ENCODE data around the gene SMC4. TPM values are rescaled to one million over a fixed set of nuclear protein-coding genes. Genes with fewer than 3 reads are reported as not detected.

SMC4 gene
- total and polyA plus RNA-seq, 2 of the 8 experiments (the other 6 are each of a cell fraction or from before 2014, with no cell fraction given): 26.6 to 118 TPM

GRCh38 chr3:160477750-160478149 is 78.3 kb downstream of the SMC4 start:
- H2BK15ac ChIP-seq (ENCODE audit: low read length): no peak overlapping the region
- no peak overlapping the region for H3K4me3 ChIP-seq (ENCODE audit: extremely low read depth in 1 of 4, insufficient read depth in 2 of 4, low read depth in 3 of 4, low read length in 4 of 4)
- no peaks in the 10 kb centered on the region for H3K4me1 ChIP-seq (replicated peaks in 1 of 4; ENCODE audit: control insufficient read depth in 3 of 4, insufficient read depth in 4 of 4, low read length in 3 of 4)
- H3K36me3 ChIP-seq (ENCODE audit: control insufficient read depth in 2 of 4, insufficient read depth in 4 of 4, low read length in 3 of 4): no peaks in the 10 kb centered on the region
- H3K4ac ChIP-seq (replicated peaks; ENCODE audit: insufficient read length, low read depth, low read length): no peak overlapping the region
- no peak overlapping the region for H4K5ac ChIP-seq (ENCODE audit: insufficient read length, low read depth, low read length)
- H2BK12ac ChIP-seq (ENCODE audit: low read depth, low read length): no peak overlapping the region
- H3K56ac ChIP-seq (replicated peaks; ENCODE audit: insufficient read length, low read depth, low read length): no peak overlapping the region
- H2BK20ac ChIP-seq (ENCODE audit: low read length): no peak overlapping the region
- H2BK120ac ChIP-seq (replicated peaks; ENCODE audit: low read depth, low read length): no peak overlapping the region
- no peaks in the 10 kb centered on the region for H3K27me3 ChIP-seq (replicated peaks in 1 of 4; ENCODE audit: control insufficient read depth in 3 of 4, extremely low read depth in 1 of 4, insufficient read depth in 3 of 4, low read length in 3 of 4)
- no peaks in the 10 kb centered on the region for H3K79me1 ChIP-seq (ENCODE audit: low read depth, low read length)
- FAIRE-seq (no peak), DNase-seq (ENCODE audit: low read depth in 1 of 2, low spot score in 2 of 2) (no peak)
- H3K27ac ChIP-seq (ENCODE audit: low read depth, low read length): no peak overlapping the region
- H4K8ac ChIP-seq (ENCODE audit: extremely low read depth, insufficient read depth, low read length): no peak overlapping the region
- H4K91ac ChIP-seq (replicated peaks; ENCODE audit: insufficient read length, low read length): no peak overlapping the region
- no peak overlapping the region for H3K23ac ChIP-seq (ENCODE audit: insufficient read length)
- no peaks in the 10 kb centered on the region for H3K79me2 ChIP-seq (ENCODE audit: control insufficient read depth in 1 of 2, insufficient read depth in 2 of 2, low read length in 2 of 2)
- ChIA-PET CTCF (ENCODE audit: partially characterized antibody) (no interaction called here), POLR2A (ENCODE audit: partially characterized antibody) (interaction anchor here (2.9 kb wide), 1 partner anchor 27 kb away, joined by 15 read pairs; the partner anchor contains the start of gene TRIM59)
- WGBS, 2 experiments (ENCODE audit: extremely low coverage in 1 of 2, insufficient coverage in 1 of 2, insufficient read length in 1 of 2, insufficient replicate concordance in 2 of 2, low coverage in 1 of 2, low lambda C conversion rate in 2 of 2, missing lambda C conversion rate in 1 of 2): 75% methylated on average over 5 of the region's 5 CpGs; no CpG with 5 or more reads in 1 of the 2 experiments
- no peak overlapping the region for H3K18ac ChIP-seq (ENCODE audit: extremely low read depth, low read length)
- H2AFZ ChIP-seq (ENCODE audit: low read length): 0 out of 2 replicates have a peak overlapping the region, but pooled peaks have one; percentile 24
- no peaks in the 10 kb centered on the region for H3K9me3 ChIP-seq (ENCODE audit: insufficient read depth in 2 of 2, low read depth in 1 of 2, low read length in 1 of 2)
- H2BK5ac ChIP-seq (ENCODE audit: low read depth, low read length): no peak overlapping the region
- no peak overlapping the region for H2AK5ac ChIP-seq (ENCODE audit: low read depth, low read length)
- H3K23me2 ChIP-seq (ENCODE audit: low read depth, low read length): no peaks in the 10 kb centered on the region
- H4K20me1 ChIP-seq (replicated peaks in 1 of 2; ENCODE audit: control insufficient read depth in 1 of 2, insufficient read depth in 2 of 2, low read length in 2 of 2): no peaks in the 10 kb centered on the region
- no peak overlapping the region for H3K4me2 ChIP-seq (ENCODE audit: insufficient read depth in 1 of 2, low read depth in 2 of 2, low read length in 2 of 2)
- H3K9ac ChIP-seq (replicated peaks in 1 of 4; ENCODE audit: extremely low read depth in 1 of 4, low read depth in 3 of 4, low read length in 3 of 4): no peak overlapping the region
- no peak overlapping the region for H3K14ac ChIP-seq (ENCODE audit: insufficient read length)
- TF ChIP-seq USF2 (IDR thresholded peaks at IDR 0.05; ENCODE audit: low read length) (no peak), CTBP2 (IDR thresholded peaks at IDR 0.05; ENCODE audit: borderline replicate concordance, insufficient read depth, insufficient read length, low read length) (no peak), SRF (IDR thresholded peaks at IDR 0.05; ENCODE audit: low read depth, low read length) (no peak), TAF7 (optimal IDR thresholded peaks at IDR 0.05; ENCODE audit: borderline replicate concordance, low read depth, low read length) (no peak), GABPA (IDR thresholded peaks at IDR 0.05; ENCODE audit: borderline replicate concordance, insufficient read depth, low read length) (no peak), PHF8 (conservative IDR thresholded peaks at IDR 0.05; ENCODE audit: low read depth, low read length) (no peak), BRCA1 (IDR thresholded peaks at IDR 0.05; ENCODE audit: low read depth, low read length) (no peak), ATF2 (IDR thresholded peaks at IDR 0.05; ENCODE audit: low read length) (no peak), RBBP5 (IDR thresholded peaks at IDR 0.05; ENCODE audit: borderline replicate concordance, low read depth, low read length) (no peak), EGR1 (IDR thresholded peaks at IDR 0.05; ENCODE audit: borderline replicate concordance, low read depth, low read length) (no peak), KDM4A (IDR thresholded peaks at IDR 0.05; ENCODE audit: low read depth, low read length, severe bottlenecking) (no peak)
